K562 (cell line): Measurements from ENCODE around the gene TMEM209. TPM values are rescaled to one million over a fixed set of nuclear protein-coding genes. Genes with fewer than 3 reads are reported as not detected.
"Not testable (repeated sequence)": the region's sequence is repeated elsewhere in the genome, so short reads cannot be mapped to it uniquely, and the experiment has no call there.

Experiments
- ATAC-seq: fragments of 200-7000 bp; cut with Tn5 transposase; 3 replicates; pipeline ENCODE4 v1.9.1; 2020; ENCODE audit warnings: moderate library complexity
- BruUV-seq: library from RNA; stranded (reverse); fragments of 400-500 nt; replicated peaks from 2 replicates; lab custom pipeline; 2021; lab: Mats Ljungman, UMichigan
- CTCF ChIA-PET: fragments of 300-600 bp; formaldehyde crosslinking; extraction: SDS; loops from one replicate; lab custom pipeline; 2021; ENCODE audit warnings: low intra/inter-chr PET ratio; lab: Yijun Ruan, JAX
- POLR2A ChIA-PET: fragments of 300-600, 350-650 bp; sonication (Branson Sonifier 250); formaldehyde crosslinking; extraction: SDS; loops from one replicate; lab custom pipeline; 2021; ENCODE audit warnings: antibody characterized with exemption, inconsistent platforms; lab: Yijun Ruan, JAX
- DNase-seq, 4 experiments: peaks; one replicate each; pipeline versions ENCODE4 v3.0.0 to v3.0.0-alpha.2; 2011 to 2018; ENCODE audit warnings: low spot score in 3 of 4, mixed read lengths in 3 of 4; ENCODE audit errors: extremely low read depth in 1 of 4
- FAIRE-seq: peaks from 2 replicates; lab custom pipeline; 2011; peaks lifted over from hg19 to GRCh38; lab: Jason Lieb, UNC
- H2AFZ ChIP-seq: 2 replicates; pipeline ENCODE4 v1.6.0; 2011; ENCODE audit warnings: low read depth, low read length, control low read depth, inconsistent platforms
- H3K27ac ChIP-seq: fragments of 200-600 bp; 3 replicates; pipeline ENCODE4 v1.8.0; 2011; ENCODE audit warnings: low read depth, mild to moderate bottlenecking, control low read depth, inconsistent platforms, low read length, moderate library complexity, mixed read lengths; ENCODE audit errors: extremely low read depth
- H3K27me3 ChIP-seq, 2 experiments: fragments of 300-600 bp in 1 of 2; 2 replicates in 1 of 2; 3 replicates in 1 of 2; pipeline versions ENCODE4 v1.6.0 to v1.8.0; 2011; ENCODE audit warnings: inconsistent platforms in 2 of 2, low read length in 2 of 2, mild to moderate bottlenecking in 1 of 2, mixed read lengths in 1 of 2, moderate library complexity in 1 of 2; ENCODE audit not compliant: control insufficient read depth in 2 of 2, insufficient read depth in 2 of 2
- H3K36me3 ChIP-seq: fragments of 300-600 bp; 3 replicates; pipeline ENCODE4 v1.8.0; 2011; ENCODE audit warnings: mild to moderate bottlenecking, low read length, inconsistent platforms; ENCODE audit not compliant: control insufficient read depth, insufficient read depth
- H3K4me1 ChIP-seq, 2 experiments: fragments of 200-600 bp in 1 of 2; replicated peaks in 1 of 2; 2 replicates in 1 of 2; 3 replicates in 1 of 2; pipeline versions ENCODE4 v1.5.1 to v1.8.0; 2011; ENCODE audit warnings: inconsistent platforms in 2 of 2, low read length in 2 of 2, mild to moderate bottlenecking in 1 of 2, mixed read lengths in 1 of 2, moderate library complexity in 1 of 2; ENCODE audit not compliant: control insufficient read depth in 2 of 2, insufficient read depth in 2 of 2
- H3K4me2 ChIP-seq: 2 replicates; pipeline ENCODE4 v1.6.1; 2011; ENCODE audit warnings: low read length, control low read depth, inconsistent platforms, mixed read lengths; ENCODE audit not compliant: insufficient read depth
- H3K4me3 ChIP-seq: fragments of 200-600 bp; sonication (generic), shearing (Covaris generic); 2 replicates; pipeline ENCODE4 v1.5.1; 2016; ENCODE audit warnings: control low read depth, inconsistent platforms
- H3K79me2 ChIP-seq: fragments of 200-600 bp; 3 replicates; pipeline ENCODE4 v1.8.0; 2011; ENCODE audit warnings: low read length, inconsistent platforms; ENCODE audit not compliant: control insufficient read depth, insufficient read depth
- H3K9ac ChIP-seq, 2 experiments: 2 replicates each; pipeline versions ENCODE4 v1.6.0 to v1.6.1; 2011; ENCODE audit warnings: low read depth in 2 of 2, low read length in 2 of 2, control low read depth in 1 of 2, inconsistent platforms in 1 of 2, mild to moderate bottlenecking in 1 of 2, mixed read lengths in 1 of 2; ENCODE audit not compliant: insufficient read depth in 1 of 2
- H3K9me1 ChIP-seq: one replicate; pipeline ENCODE4 v1.6.0; 2011; ENCODE audit warnings: inconsistent platforms, mild to moderate bottlenecking, low read length, moderate library complexity; ENCODE audit not compliant: control insufficient read depth, insufficient read depth
- H3K9me3 ChIP-seq: replicated peaks from 2 replicates; pipeline ENCODE4 v1.5.1; 2011; ENCODE audit warnings: low read depth, low read length, inconsistent platforms; ENCODE audit not compliant: control insufficient read depth, insufficient read depth
- H4K20me1 ChIP-seq: replicated peaks from 2 replicates; pipeline ENCODE4 v1.6.1; 2011; ENCODE audit warnings: low read length, inconsistent platforms, mixed read lengths; ENCODE audit not compliant: control insufficient read depth, insufficient read depth
- HSF4 ChIP-seq: fragments of 250-450 bp; sonication (Bioruptor Pico); IDR thresholded peaks from 2 replicates; pipeline ENCODE4 v2.1.2; 2022; ENCODE audit warnings: mild to moderate bottlenecking, moderate library complexity, borderline replicate concordance
- PBX2 ChIP-seq, 2 experiments: IDR thresholded peaks in 1 of 2; conservative IDR thresholded peaks in 1 of 2; 2 replicates each; pipeline ENCODE4 v1.6.1; 2016; ENCODE audit warnings: low read depth in 2 of 2, mild to moderate bottlenecking in 1 of 2, missing compliant biosample characterization in 1 of 2, missing genetic modification characterization in 1 of 2, moderate library complexity in 1 of 2
- SMARCE1 ChIP-seq: fragments of 450-650 bp; IDR thresholded peaks from 2 replicates; pipeline ENCODE4 v1.7.1; 2016; ENCODE audit warnings: mild to moderate bottlenecking
- SPI1 ChIP-seq: IDR thresholded peaks from 2 replicates; pipeline ENCODE4 v1.6.1; 2011; ENCODE audit warnings: low read depth, low read length, control low read depth, borderline replicate concordance
- VEZF1 ChIP-seq: fragments of 200-800 bp; sonication (Bioruptor generic); IDR thresholded peaks from 2 replicates; pipeline ENCODE4 v1.6.1; 2017; ENCODE audit warnings: missing genetic modification characterization, missing compliant biosample characterization
- ZBTB8A ChIP-seq: fragments of 450-650 bp; IDR thresholded peaks from 2 replicates; pipeline ENCODE4 v1.6.1; 2018; ENCODE audit warnings: mild to moderate bottlenecking, moderate library complexity; ENCODE audit not compliant: partially characterized antibody
- WGBS: fragments of 100-300 bp; shearing (Covaris generic); methylation state at CpG from one replicate; pipeline ENCODE4 v1.1.6; 2016; ENCODE audit warnings: low coverage, mixed read lengths; ENCODE audit not compliant: insufficient coverage; ENCODE audit errors: missing lambda C conversion rate; 5-methylcytosine and 5-hydroxymethylcytosine counted together
- in situ Hi-C: fragments of 300-500 bp; cut with MboI; formaldehyde crosslinking; loops from 4 replicates; pipeline ENCODE4 v1.15.0; 2018; ENCODE audit warnings: inconsistent platforms, mixed read lengths
- intact Hi-C: fragments of 100-400 bp; cut with micrococcal nuclease; formaldehyde crosslinking; loops from 2 replicates; pipeline ENCODE4 v1.14.2; 2022
- polyA plus RNA-seq, 8 experiments: library from polyadenylated mRNA; depleted of rRNA in 4 of 8; stranded (reverse) in 5 of 8; unstranded in 3 of 8; fragments of >200 nt; fragmentation: Nextera tagmentation in 2 of 8; fragmentation: Illumina TruSeq in 1 of 8; extraction: Ambion mirVana in 2 of 8; extraction: Trizol in 1 of 8; gene quantifications; 2 replicates each; pipeline versions ENCODE4 v1.2.1 to v1.2.3, GENCODE V29; 2011 to 2014; ENCODE audit warnings: inconsistent platforms in 1 of 8, missing spikeins in 1 of 8
- total RNA-seq, 7 experiments: library from RNA; depleted of rRNA in 6 of 7; stranded (reverse); fragments of >200 nt in 6 of 7; fragmentation: Illumina TruSeq in 2 of 7; extraction: Trizol in 2 of 7; gene quantifications; 2 replicates each; pipeline versions ENCODE4 v1.2.1 to v1.2.3, GENCODE V29; 2011 to 2021; ENCODE audit warnings: low replicate concordance in 1 of 7

Gene TMEM209
- total and polyA plus RNA-seq, 9 of the 15 experiments (the other 6 are each of a cell fraction or from before 2014, with no cell fraction given): 36.8 to 116 (median 76.6) TPM

GRCh38 chr7:130229981-130230380, 24.8 kb upstream of the TMEM209 start:
- H3K9me1 ChIP-seq, H3K36me3 ChIP-seq, H3K4me2 ChIP-seq, H3K9me3 ChIP-seq, H3K9ac ChIP-seq, H3K27ac ChIP-seq, H4K20me1 ChIP-seq, FAIRE-seq, in situ Hi-C loops, H3K27me3 ChIP-seq, intact Hi-C loops, H3K79me2 ChIP-seq, H3K4me3 ChIP-seq, DNase-seq, H2AFZ ChIP-seq, BruUV-seq, CTCF ChIA-PET, ATAC-seq: not testable (repeated sequence)
- 90% methylated on average over 22 of the region's 28 CpGs for WGBS
- POLR2A ChIA-PET: interaction anchor here (1.0 kb wide), 1 partner anchor 11 kb away, joined by 3 read pairs; no protein-coding TSS in a partner anchor
- peaks cover 12 to 16% of the 10 kb centered on the region in 2 experiments for H3K4me1 ChIP-seq

- peak; percentile 23; the same call in 1 of the 3 replicates for ATAC-seq
- Histone ChIP-seq H3K79me2 (no peaks in the 10 kb centered on the region), H3K9ac (no peak overlapping the region), H3K4me3 (no peak overlapping the region), H3K4me1 (peaks cover 7 to 9% of the 10 kb centered on the region in 2 experiments), H3K27ac (no peak overlapping the region), H3K36me3 (no peaks in the 10 kb centered on the region), H3K4me2 (no peak overlapping the region), H3K27me3 (no peaks in the 10 kb centered on the region), H4K20me1 (no peaks in the 10 kb centered on the region), H3K9me1 (no peaks in the 10 kb centered on the region), H3K9me3 (no peaks in the 10 kb centered on the region; the same call in 1 of the 2 replicates), H2AFZ (peak overlapping the region; percentile 50; the same call in 1 of the 2 replicates)
- no peak for DNase-seq
- WGBS: 42% methylated on average over 7 of the region's 7 CpGs
- FAIRE-seq: no peak
- CTCF ChIA-PET: no interaction called here
- intact Hi-C loops: no loop called here
- no TSS peak for BruUV-seq
- POLR2A ChIA-PET: interaction anchor here (0.7 to 1.0 kb wide), 3 partner anchors 11 to 51 kb away, joined by 3 to 4 read pairs (median 3); no protein-coding TSS in a partner anchor
- in situ Hi-C loops: no loop called here
- TF ChIP-seq SMARCE1: peak; percentile 63; the same call in 1 of the 2 replicates
- TF ChIP-seq VEZF1 (CRISPR knock-in tag): peak; percentile 20; the same call in 1 of the 2 replicates
- no peak for TF ChIP-seq ZBTB8A
- peak; percentile 96 for TF ChIP-seq SPI1
- no peak for TF ChIP-seq PBX2 (CRISPR knock-in tag; IDR thresholded peaks at IDR 0.05; ENCODE audit: low read depth)
- peak; percentile 86 for TF ChIP-seq PBX2 (tag; conservative IDR thresholded peaks at IDR 0.05; ENCODE audit: low read depth)
- no peak for TF ChIP-seq HSF4 (CRISPR knock-in tag)
These were observed 23.8 kb upstream of the TMEM209 start for GRCh38 chr7:130228840-130229502.
